ENCODE results near the gene CHRM5.

GRCh38 chr15:34056911-34057310, 88.6 kb downstream of the CHRM5 start:
- TF ChIP-seq CTCF (conservative IDR thresholded peaks at IDR 0.05; ENCODE audit: low read length), result no peak
- no peak for TF ChIP-seq EZH2phosphoT487 (IDR thresholded peaks at IDR 0.05; ENCODE audit: borderline replicate concordance)
